ENCODE results near the gene EMX2. TPM values are rescaled to one million over a fixed set of nuclear protein-coding genes. Genes with fewer than 3 reads are reported as not detected.

EMX2 gene
- total RNA-seq, 1 experiment from 2014 or later, result not detected

Other genes starting within 250 kb of the EMX2 start
- 61.7 TPM for gene PDZD8, start 167.3 kb upstream of the EMX2 start, total RNA-seq (2021; ENCODE audit: unreplicated experiment)